ENCODE results near the gene ZNF66. TPM values are rescaled to one million over a fixed set of nuclear protein-coding genes. Genes with fewer than 3 reads are reported as not detected.
"Not testable (repeated sequence)": the region's sequence is repeated elsewhere in the genome, so short reads cannot be mapped to it uniquely, and the experiment has no call there.

The ZNF66 gene
- 1 to 10 TPM; 3.6 to 7.8 TPM for total RNA-seq
- polyA plus RNA-seq (ENCODE audit: insufficient read length in 6 of 6), result 1 to 10 TPM; 6.9 to 10.0 (median 8.9) TPM
- long read RNA-seq, donor 1, partial matches to known transcripts, result 7 of 10 reads
- long read RNA-seq, donor 1, other reads (novel, unspliced or antisense), result 0 of 10 reads
- long read RNA-seq, donor 2, partial matches to known transcripts, result 0 of 1 reads
- long read RNA-seq, donor 2, other reads (novel, unspliced or antisense), result 0 of 1 reads
- long read RNA-seq, donor 3, partial matches to known transcripts, result 0 of 2 reads
- long read RNA-seq, donor 3, other reads (novel, unspliced or antisense), result 0 of 2 reads
- long read RNA-seq, donor 4, partial matches to known transcripts, result 0 of 2 reads
- long read RNA-seq, donor 4, other reads (novel, unspliced or antisense), result 2 of 2 reads
- long read RNA-seq, donor 5, partial matches to known transcripts, result 0 of 13 reads
- long read RNA-seq, donor 5, other reads (novel, unspliced or antisense), result 12 of 13 reads
- long read RNA-seq, donor 6, partial matches to known transcripts, result 7 of 7 reads
- long read RNA-seq, donor 6, other reads (novel, unspliced or antisense), result 0 of 7 reads
- long read RNA-seq, donor 7, partial matches to known transcripts, result 0 of 2 reads
- long read RNA-seq, donor 7, other reads (novel, unspliced or antisense), result 0 of 2 reads
- long read RNA-seq, donor 8, partial matches to known transcripts, result 0 of 1 reads
- long read RNA-seq, donor 8, other reads (novel, unspliced or antisense), result 0 of 1 reads
- long read RNA-seq, donor 9, result 0 reads
- long read RNA-seq, donor 10, partial matches to known transcripts, result 0 of 1 reads
- long read RNA-seq, donor 10, other reads (novel, unspliced or antisense), result 1 of 1 reads
- long read RNA-seq, donor 11, result 0 reads
- long read RNA-seq, donor 12, partial matches to known transcripts, result 0 of 1 reads
- long read RNA-seq, donor 12, other reads (novel, unspliced or antisense), result 0 of 1 reads

DNA sequence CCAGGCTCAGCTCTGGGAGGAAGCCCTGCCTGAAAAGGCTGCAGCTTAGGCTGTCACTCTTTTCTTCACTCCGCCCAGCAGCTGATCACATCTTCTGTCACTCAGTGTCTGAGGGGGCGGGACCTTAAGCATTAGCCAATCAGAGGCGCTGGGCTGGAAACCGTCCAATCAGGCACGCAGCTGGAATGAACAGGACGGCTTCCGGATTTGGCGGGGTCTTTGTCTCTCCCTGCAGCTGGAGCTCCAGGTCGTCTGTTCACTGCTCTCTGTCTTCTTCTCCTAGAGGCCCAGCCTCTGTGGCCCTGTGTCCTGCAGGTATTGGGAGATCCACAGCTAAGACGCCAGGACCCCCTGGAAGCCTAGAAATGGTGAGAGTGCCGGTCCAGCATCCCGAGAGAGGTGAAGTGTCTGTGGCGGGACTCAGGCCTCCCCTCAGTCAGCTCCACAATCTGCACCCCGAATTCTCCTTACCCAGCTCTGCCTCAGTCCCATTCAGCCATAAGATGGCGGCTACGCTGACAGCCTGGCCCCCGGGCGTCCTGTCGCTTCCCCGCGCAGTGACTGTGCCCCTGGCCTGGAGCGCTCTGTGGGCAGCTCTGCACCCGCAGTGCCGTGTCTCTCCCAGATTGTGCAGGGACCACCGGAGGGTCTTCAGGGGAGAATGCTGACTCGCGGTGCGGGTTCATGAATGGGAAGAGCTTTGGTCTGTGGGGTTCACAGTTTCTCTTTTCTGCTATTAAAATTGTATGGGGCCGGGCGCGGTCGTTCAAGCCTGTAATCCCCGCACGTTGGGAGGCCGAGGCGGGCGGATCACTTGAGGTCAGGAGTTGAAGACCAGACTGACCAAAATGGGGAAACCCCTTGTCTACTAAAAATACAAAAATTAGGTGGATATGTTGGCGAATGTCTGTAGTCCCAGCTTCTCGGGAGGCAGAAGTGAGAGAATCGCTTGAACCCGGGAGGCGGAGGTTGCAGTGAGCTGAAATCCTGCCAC, at the start of gene ZNF66:
Gene ZNF66, plus strand, starts transcription at position 222 of the 994 bp plus-strand sequence. Its CDS starts 144 bp downstream, at position 366.
- H3K27ac ChIP-seq, result peak within 1 kb of the TSS; percentile 62 to 70
- peaks cover 0 to 6% of the 10 kb centered on the region in 2 donors for H3K36me3 ChIP-seq
- peaks cover 0 to 11% of the 10 kb centered on the region in 2 donors for H3K4me1 ChIP-seq
- intact Hi-C loops (cut with DNase I), result no loop called here
- ATAC-seq (peak; percentile 100), DNase-seq (peak; percentile 87 to 98 (median 95))
- H3K9me3 ChIP-seq, result peaks cover 0 to 9% of the 10 kb centered on the region in 2 donors
- TF ChIP-seq, protein P1, sequence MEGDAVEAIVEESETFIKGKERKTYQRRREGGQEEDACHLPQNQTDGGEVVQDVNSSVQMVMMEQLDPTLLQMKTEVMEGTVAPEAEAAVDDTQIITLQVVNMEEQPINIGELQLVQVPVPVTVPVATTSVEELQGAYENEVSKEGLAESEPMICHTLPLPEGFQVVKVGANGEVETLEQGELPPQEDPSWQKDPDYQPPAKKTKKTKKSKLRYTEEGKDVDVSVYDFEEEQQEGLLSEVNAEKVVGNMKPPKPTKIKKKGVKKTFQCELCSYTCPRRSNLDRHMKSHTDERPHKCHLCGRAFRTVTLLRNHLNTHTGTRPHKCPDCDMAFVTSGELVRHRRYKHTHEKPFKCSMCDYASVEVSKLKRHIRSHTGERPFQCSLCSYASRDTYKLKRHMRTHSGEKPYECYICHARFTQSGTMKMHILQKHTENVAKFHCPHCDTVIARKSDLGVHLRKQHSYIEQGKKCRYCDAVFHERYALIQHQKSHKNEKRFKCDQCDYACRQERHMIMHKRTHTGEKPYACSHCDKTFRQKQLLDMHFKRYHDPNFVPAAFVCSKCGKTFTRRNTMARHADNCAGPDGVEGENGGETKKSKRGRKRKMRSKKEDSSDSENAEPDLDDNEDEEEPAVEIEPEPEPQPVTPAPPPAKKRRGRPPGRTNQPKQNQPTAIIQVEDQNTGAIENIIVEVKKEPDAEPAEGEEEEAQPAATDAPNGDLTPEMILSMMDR (IDR thresholded peaks at IDR 0.05), result no peak
- peak within 1 kb of the TSS; percentile 65 to 87 for H3K4me3 ChIP-seq
- H3K27me3 ChIP-seq, result no peaks in the 10 kb centered on the region

DNA sequence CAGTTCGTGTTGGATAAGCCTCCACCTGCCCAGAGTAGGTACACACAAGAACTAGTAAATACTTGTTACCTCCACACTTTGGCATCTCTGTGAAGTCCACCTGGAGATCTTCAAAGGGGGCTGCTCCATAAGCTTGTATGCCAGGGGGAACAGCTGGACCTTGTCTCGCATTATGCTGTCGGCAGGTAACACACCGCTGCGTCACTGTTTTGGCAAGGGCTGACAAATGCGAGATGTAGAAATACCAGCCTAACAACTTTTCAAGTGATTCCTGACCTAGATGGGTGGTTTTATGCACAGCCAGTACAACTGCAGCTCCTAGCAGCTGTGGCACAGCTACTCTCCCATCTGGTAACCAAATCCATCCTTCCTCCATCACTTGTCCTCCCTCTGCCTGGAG, 25.9 kb upstream of the ZNF66 start:
- intact Hi-C loops (cut with DNase I); ATAC-seq; H3K36me3 ChIP-seq; H3K27me3 ChIP-seq; H3K27ac ChIP-seq; H3K4me1 ChIP-seq; H3K4me3 ChIP-seq: not testable (repeated sequence)
- peak in 2 of 4 donors; percentile 22 to 69 for DNase-seq
- H3K9me3 ChIP-seq, result peaks cover 0 to 33% of the 10 kb centered on the region in 2 donors

DNA sequence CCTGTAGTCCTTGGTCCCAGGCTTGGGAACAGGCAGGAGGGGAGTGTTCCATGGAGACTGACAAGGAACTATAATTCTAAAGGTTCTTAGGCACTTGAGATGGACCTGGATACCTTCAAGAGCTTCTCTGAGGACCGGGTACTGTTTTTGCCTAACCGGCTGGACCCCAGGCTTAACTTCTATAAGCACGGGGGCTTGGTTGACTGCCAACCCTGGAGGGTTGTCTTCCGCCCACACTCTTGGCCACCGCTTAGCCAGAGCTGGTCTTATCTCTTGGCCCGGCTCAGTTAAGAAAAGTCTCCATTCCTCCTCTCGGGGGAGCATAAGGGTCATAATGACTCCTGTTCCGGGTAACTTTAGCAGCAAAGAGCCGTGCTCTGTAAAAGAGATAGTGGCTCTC, 23.8 kb upstream of the ZNF66 start:
- H3K4me3 ChIP-seq; intact Hi-C loops (cut with DNase I); H3K27me3 ChIP-seq; H3K27ac ChIP-seq; H3K36me3 ChIP-seq; H3K4me1 ChIP-seq; ATAC-seq: not testable (repeated sequence)
- peak in 1 of 4 donors; percentile 11 for DNase-seq
- peaks cover 0 to 20% of the 10 kb centered on the region in 2 donors for H3K9me3 ChIP-seq

DNA sequence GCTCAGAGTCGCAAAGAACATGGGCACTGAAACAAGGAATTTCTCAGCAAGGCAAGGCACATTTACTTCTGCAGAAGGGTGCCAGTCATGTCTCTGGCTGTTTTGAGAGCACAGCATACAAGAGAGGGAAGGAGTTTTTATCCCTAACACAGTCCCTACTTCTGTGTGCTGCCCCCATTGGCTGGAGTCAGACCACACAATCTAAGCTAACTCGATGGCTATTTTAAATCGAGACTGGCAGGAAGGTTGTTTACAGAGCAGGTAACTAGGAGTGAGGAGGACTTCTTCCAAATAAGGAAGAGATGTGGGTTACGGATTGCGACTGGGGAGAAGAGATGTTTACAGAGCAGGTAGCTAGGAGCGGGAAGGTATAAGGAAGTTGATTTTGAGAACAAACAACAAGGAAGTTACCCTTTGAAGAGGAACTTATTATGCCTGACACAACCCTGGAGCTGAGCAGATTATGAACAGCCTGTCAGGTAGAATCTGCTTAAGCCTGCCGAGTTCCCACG, 6.8 kb upstream of the ZNF66 start:
- H3K9me3 ChIP-seq, result peaks cover 0 to 24% of the 10 kb centered on the region in 2 donors
- H3K4me1 ChIP-seq; H3K36me3 ChIP-seq; H3K4me3 ChIP-seq; DNase-seq; H3K27me3 ChIP-seq; intact Hi-C loops (cut with DNase I); ATAC-seq; H3K27ac ChIP-seq: not testable (repeated sequence)

DNA sequence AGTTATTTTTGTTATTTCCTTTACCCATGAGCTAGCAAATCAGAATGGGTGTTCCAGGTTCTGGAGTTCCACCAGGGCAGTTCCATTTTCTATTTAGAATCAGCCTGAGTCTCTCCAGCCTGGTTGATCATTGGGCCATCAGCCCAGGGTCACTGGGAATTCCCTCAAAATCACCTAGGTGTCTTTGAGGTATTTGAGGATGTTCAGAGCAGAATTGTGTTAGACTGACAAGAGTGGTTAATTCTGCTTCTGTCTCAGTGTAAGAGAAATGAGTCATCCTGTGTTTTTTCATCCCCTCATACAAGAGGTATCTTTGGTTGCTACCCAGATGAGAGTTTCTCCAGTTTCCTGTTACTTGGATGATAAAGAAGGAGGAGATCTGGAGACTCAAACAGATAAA, 11.7 kb downstream of the ZNF66 start:
- no peaks in the 10 kb centered on the region for H3K4me1 ChIP-seq
- peaks cover 0 to 81% of the 10 kb centered on the region in 2 donors for H3K9me3 ChIP-seq
- H3K36me3 ChIP-seq, result peaks cover 0 to 35% of the 10 kb centered on the region in 2 donors
- no peak overlapping the region for H3K4me3 ChIP-seq
- no peak for DNase-seq
- TF ChIP-seq, protein P1 (IDR thresholded peaks at IDR 0.05), result no peak
- intact Hi-C loops (cut with DNase I), result no loop called here
- no peak overlapping the region for H3K27ac ChIP-seq
- H3K27me3 ChIP-seq, result no peaks in the 10 kb centered on the region
- no peak for ATAC-seq

DNA sequence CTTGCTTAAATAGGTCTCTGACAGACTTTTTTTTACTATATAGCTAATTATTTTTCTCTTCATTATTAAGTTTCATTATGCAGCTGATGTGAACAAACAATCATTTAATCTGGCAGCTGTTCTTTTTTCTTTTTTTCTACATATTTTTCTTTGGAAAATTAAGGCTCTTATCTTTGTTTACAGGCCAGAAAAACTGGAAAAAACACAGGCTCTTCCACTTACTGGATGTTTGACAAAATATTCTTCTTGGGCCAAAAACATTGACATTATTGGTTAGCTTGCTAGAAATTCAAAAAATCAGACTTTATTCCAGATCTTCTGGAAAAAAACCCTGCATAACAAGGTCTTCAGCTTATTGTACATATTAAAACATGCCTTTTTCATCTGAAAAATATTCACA, 15.7 kb downstream of the ZNF66 start:
- intact Hi-C loops (cut with DNase I), result no loop called here
- Histone ChIP-seq H3K4me3 (no peak overlapping the region), H3K27ac (no peak overlapping the region)

DNA sequence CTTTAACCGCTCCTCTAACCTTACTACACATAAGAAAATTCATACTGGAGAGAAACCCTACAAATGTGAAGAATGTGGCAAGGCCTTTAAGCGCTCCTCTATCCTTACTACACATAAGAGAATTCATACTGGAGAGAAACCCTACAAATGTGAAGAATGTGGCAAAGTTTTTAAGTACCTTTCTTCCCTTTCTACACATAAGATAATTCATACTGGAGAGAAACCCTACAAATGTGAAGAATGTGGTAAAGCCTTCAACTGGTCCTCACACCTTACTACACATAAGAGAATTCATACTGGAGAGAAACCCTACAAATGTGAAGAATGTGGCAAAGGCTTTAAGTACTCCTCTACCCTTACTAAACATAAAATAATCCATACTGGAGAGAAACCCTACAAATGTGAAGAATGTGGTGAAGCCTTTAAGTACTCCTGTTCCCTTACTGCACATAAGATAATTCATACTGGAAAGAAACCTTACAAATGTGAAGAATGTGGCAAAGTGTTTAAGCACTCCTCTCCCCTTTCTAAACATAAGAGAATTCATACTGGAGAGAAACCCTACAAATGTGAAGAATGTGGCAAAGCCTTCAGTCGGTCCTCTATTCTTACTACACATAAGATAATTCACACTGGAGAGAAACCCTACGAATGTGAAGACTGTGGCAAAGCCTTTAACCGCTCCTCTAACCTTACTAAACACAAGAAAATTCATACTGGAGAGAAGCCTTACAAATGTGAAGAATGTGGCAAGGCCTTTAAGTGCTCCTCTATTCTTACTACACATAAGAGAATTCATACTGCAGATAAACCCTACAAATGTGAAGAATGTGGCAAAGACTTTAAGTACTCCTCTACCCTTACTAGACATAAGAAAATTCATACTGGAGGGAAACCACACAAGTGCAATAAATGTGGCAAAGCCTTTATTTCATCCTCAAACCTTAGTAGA, 30.5 kb downstream of the ZNF66 start:
- intact Hi-C loops (cut with DNase I); H3K4me3 ChIP-seq; H3K4me1 ChIP-seq; H3K27ac ChIP-seq; H3K27me3 ChIP-seq; DNase-seq; ATAC-seq: not testable (repeated sequence)
- Histone ChIP-seq H3K9me3 (peaks cover 10 to 97% of the 10 kb centered on the region in 2 donors), H3K36me3 (peaks cover 0 to 49% of the 10 kb centered on the region in 2 donors)

More for the DNA sequence above, 15.7 kb downstream of the ZNF66 start:
- H3K27me3 ChIP-seq, result no peaks in the 10 kb centered on the region
- peaks cover 0 to 84% of the 10 kb centered on the region in 2 donors for H3K9me3 ChIP-seq
- TF ChIP-seq, protein P1 (IDR thresholded peaks at IDR 0.05), result no peak
- no peaks in the 10 kb centered on the region for H3K4me1 ChIP-seq
- peaks cover 0 to 43% of the 10 kb centered on the region in 2 donors for H3K36me3 ChIP-seq
- no peak for ATAC-seq
- DNase-seq, result peak in 1 of 4 donors; percentile 8

Measured in left lung (tissue), 14 donors.